A673 (cell line): ENCODE measurements around the gene ADAMTS2. TPM values are rescaled to one million over a fixed set of nuclear protein-coding genes. Genes with fewer than 3 reads are reported as not detected.
A peak's percentile ranks its signal among the peaks of the same experiment; 100 is the strongest.

Experiments used
- BruUV-seq: library from RNA; stranded (reverse); fragments of 400-500 nt; replicated peaks from 2 replicates; lab custom pipeline; 2021; lab: Mats Ljungman, UMichigan
- CTCF ChIA-PET: fragments of 300-600 bp; sonication (Branson Sonifier 250); formaldehyde crosslinking; loops from one replicate; lab custom pipeline; 2022; ENCODE audit warnings: antibody characterized with exemption; lab: Charles Lee
- POLR2A ChIA-PET: fragments of 300-600 bp; sonication (Branson Sonifier 250); formaldehyde crosslinking; loops from one replicate; lab custom pipeline; 2022; ENCODE audit warnings: antibody characterized with exemption; ENCODE audit not compliant: low non-redundant PET; lab: Charles Lee
- DNase-seq: peaks from one replicate; pipeline ENCODE4 v3.0.0-alpha.2; 2015; ENCODE audit warnings: low spot score
- H3K27ac ChIP-seq: fragments of 200-600 bp; sonication (generic); 2 replicates; pipeline ENCODE4 v1.5.1; 2016; ENCODE audit warnings: mixed run types, low read depth, mild to moderate bottlenecking, mixed read lengths, antibody characterized with exemption, low read length; ENCODE audit not compliant: poor library complexity, severe bottlenecking
- H3K27me3 ChIP-seq: fragments of 200-600 bp; sonication (generic); replicated peaks from 2 replicates; pipeline ENCODE4 v1.6.1; 2017; ENCODE audit warnings: mixed run types, low read depth, mild to moderate bottlenecking, mixed read lengths, antibody characterized with exemption, low read length; ENCODE audit not compliant: insufficient read depth, poor library complexity
- H3K36me3 ChIP-seq: fragments of 200-600 bp; sonication (generic); 2 replicates; pipeline ENCODE4 v1.6.1; 2016; ENCODE audit warnings: mixed run types, mild to moderate bottlenecking, mixed read lengths, antibody characterized with exemption, low read length; ENCODE audit not compliant: insufficient read depth, poor library complexity, severe bottlenecking
- H3K4me1 ChIP-seq: fragments of 200-600 bp; sonication (generic); 2 replicates; pipeline ENCODE4 v1.6.1; 2017; ENCODE audit warnings: mixed run types, mild to moderate bottlenecking, mixed read lengths, antibody characterized with exemption, low read length; ENCODE audit not compliant: insufficient read depth, poor library complexity, severe bottlenecking
- H3K4me3 ChIP-seq: fragments of 200-600 bp; sonication (generic); 2 replicates; pipeline ENCODE4 v1.5.1; 2016; ENCODE audit warnings: low read depth, mixed run types, mild to moderate bottlenecking, mixed read lengths, low read length; ENCODE audit not compliant: poor library complexity, severe bottlenecking
- H3K9me3 ChIP-seq: fragments of 200-600 bp; sonication (generic); 2 replicates; pipeline ENCODE4 v1.6.1; 2016; ENCODE audit warnings: mixed run types, low read depth, mild to moderate bottlenecking, mixed read lengths, antibody characterized with exemption, low read length; ENCODE audit not compliant: poor library complexity, severe bottlenecking
- EZH2 ChIP-seq: fragments of 200-600 bp; sonication (generic); IDR thresholded peaks from 2 replicates; pipeline ENCODE4 v1.6.1; 2017; ENCODE audit warnings: borderline replicate concordance, low read depth, mild to moderate bottlenecking, mixed read lengths, antibody characterized with exemption, low read length; ENCODE audit not compliant: poor library complexity, severe bottlenecking
- intact Hi-C: fragments of 100-400 bp; cut with micrococcal nuclease; formaldehyde crosslinking; loops from one replicate; pipeline ENCODE4 v1.10.0; 2022; ENCODE audit not compliant: unreplicated experiment
- total RNA-seq: library from RNA; stranded (reverse); gene quantifications from 2 replicates; pipeline ENCODE4 v1.2.3, GENCODE V29; 2021
- TF ChIP-seq, protein P1 (sequence below): fragments of 300-800, 200-600 bp; sonication (generic); conservative IDR thresholded peaks from 2 replicates; pipeline ENCODE4 v1.5.1; 2017; ENCODE audit warnings: low read depth, mild to moderate bottlenecking, antibody characterized with exemption, low read length, moderate library complexity, mixed read lengths

Gene ADAMTS2
- total RNA-seq, 1 experiment from 2014 or later: 0.39 TPM

DNA sequence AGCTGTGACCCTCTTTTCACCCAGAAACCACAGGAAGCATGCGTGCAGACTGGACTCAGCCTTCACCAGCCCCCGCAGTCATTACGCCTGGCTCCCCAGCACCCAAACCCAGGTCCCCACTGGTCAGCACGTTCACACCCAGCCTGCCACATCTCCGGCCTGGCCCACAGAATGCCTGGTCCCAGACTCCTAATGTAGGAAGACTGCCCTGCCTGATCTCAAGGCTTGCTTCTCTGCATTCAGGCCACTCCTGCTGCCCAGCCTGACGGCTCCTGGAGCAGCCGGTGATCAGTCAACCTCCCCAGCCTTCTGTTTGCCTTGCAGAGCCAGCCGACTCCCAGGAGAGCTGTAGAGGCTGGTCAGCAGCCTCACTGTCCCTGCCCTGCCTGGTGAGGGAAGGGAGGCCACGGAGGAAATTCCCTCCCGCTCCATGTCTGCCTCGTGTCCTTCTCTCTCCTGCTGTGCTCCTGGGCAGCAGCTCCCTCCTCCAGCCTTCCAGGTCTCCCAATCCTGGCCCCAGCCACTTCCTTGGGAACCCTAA lies 25.4 kb downstream of the ADAMTS2 start:
- CTCF ChIA-PET: no interaction called here
- intact Hi-C loops: no loop called here
- POLR2A ChIA-PET: no interaction called here
- H3K4me1 ChIP-seq: no peaks in the 10 kb centered on the region
- no peak overlapping the region for H3K4me3 ChIP-seq
- no TSS peak for BruUV-seq
- no peak overlapping the region for H3K27ac ChIP-seq
- H3K27me3 ChIP-seq: no peaks in the 10 kb centered on the region
- H3K36me3 ChIP-seq: no peaks in the 10 kb centered on the region
- no peaks in the 10 kb centered on the region for H3K9me3 ChIP-seq
- DNase-seq: no peak
- no peak for TF ChIP-seq EZH2
- TF ChIP-seq, protein P1, sequence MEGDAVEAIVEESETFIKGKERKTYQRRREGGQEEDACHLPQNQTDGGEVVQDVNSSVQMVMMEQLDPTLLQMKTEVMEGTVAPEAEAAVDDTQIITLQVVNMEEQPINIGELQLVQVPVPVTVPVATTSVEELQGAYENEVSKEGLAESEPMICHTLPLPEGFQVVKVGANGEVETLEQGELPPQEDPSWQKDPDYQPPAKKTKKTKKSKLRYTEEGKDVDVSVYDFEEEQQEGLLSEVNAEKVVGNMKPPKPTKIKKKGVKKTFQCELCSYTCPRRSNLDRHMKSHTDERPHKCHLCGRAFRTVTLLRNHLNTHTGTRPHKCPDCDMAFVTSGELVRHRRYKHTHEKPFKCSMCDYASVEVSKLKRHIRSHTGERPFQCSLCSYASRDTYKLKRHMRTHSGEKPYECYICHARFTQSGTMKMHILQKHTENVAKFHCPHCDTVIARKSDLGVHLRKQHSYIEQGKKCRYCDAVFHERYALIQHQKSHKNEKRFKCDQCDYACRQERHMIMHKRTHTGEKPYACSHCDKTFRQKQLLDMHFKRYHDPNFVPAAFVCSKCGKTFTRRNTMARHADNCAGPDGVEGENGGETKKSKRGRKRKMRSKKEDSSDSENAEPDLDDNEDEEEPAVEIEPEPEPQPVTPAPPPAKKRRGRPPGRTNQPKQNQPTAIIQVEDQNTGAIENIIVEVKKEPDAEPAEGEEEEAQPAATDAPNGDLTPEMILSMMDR: no peak

DNA sequence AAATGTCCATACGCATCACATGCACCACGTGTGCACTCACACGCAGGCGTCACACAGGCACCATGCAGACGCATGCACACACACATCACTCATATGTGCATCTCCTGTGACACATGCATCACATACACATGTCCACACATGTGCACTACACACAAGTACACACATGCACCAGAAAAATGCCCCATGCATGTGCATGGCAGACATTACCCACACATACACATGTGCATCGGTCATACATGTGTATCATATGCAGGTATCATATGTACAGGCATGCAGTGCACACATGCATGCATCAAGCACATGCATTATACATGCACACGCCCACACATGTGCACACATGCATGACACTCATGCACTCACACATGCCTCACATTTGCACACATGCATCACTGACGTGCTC lies 26.1 kb downstream of the ADAMTS2 start:
- POLR2A ChIA-PET: no interaction called here
- Histone ChIP-seq H3K4me1 (no peaks in the 10 kb centered on the region), H3K36me3 (no peaks in the 10 kb centered on the region), H3K27me3 (no peaks in the 10 kb centered on the region), H3K27ac (no peak overlapping the region), H3K4me3 (no peak overlapping the region), H3K9me3 (no peaks in the 10 kb centered on the region)
- TF ChIP-seq, protein P1: no peak
- no peak for TF ChIP-seq EZH2
- DNase-seq: no peak
- intact Hi-C loops: no loop called here
- CTCF ChIA-PET: no interaction called here
- no TSS peak for BruUV-seq

DNA sequence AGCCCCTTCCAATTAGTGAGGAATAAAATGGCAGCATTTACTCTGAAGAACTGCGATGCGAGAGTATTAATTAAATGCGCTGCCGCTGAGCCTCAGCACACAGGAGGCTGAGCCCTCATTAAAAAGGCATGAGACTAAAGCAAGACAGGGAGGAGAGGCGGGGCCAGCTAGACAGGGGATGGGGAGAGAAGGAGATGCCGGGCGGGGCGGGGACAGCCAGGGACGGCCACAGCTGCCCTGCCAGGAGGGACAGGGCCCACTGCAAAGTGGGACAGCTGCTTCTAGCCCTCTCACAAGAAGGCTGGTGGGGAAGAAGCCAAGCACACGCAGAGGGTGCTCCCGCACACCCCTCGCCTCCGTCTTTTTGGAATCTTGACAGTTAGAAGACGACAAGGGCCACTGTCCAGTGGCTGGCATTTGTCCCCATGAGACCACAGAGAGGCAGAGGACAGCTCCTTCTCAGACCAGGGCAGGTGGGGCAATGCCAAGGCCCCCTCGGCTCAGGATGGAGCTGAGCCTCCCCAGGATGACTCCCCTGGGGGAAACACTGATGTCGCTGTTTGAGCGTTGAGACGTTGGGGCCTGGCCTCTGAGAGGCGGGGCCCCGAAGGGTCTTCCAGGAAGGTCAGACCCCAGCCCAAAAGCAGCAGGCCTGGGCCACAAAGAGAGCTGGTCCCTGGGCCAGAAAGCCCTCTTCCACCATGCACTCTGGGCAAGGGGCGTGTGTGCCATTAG lies 26.9 kb downstream of the ADAMTS2 start:
- DNase-seq: peak; percentile 39
- H3K9me3 ChIP-seq: no peaks in the 10 kb centered on the region
- no peak overlapping the region for H3K4me3 ChIP-seq
- intact Hi-C loops: no loop called here
- H3K36me3 ChIP-seq: no peaks in the 10 kb centered on the region
- H3K27ac ChIP-seq: no peak overlapping the region
- BruUV-seq: no TSS peak
- H3K4me1 ChIP-seq: no peaks in the 10 kb centered on the region
- CTCF ChIA-PET: no interaction called here
- H3K27me3 ChIP-seq: no peaks in the 10 kb centered on the region
- TF ChIP-seq, protein P1: no peak
- TF ChIP-seq EZH2: no peak
- POLR2A ChIA-PET: no interaction called here
